AG09319 (cell line): ENCODE data around the gene TBC1D22A.

Experiments
- DNase-seq: peaks from one replicate; pipeline ENCODE4 v3.0.0-alpha.2; 2010; ENCODE audit warnings: low read depth; ENCODE audit errors: extremely low read depth
- TF ChIP-seq, protein P1 (sequence below): IDR thresholded peaks from 2 replicates; pipeline ENCODE4 v1.5.1; 2011; ENCODE audit warnings: low read depth, mild to moderate bottlenecking, inconsistent platforms, low read length, moderate library complexity

The TBC1D22A gene

DNA sequence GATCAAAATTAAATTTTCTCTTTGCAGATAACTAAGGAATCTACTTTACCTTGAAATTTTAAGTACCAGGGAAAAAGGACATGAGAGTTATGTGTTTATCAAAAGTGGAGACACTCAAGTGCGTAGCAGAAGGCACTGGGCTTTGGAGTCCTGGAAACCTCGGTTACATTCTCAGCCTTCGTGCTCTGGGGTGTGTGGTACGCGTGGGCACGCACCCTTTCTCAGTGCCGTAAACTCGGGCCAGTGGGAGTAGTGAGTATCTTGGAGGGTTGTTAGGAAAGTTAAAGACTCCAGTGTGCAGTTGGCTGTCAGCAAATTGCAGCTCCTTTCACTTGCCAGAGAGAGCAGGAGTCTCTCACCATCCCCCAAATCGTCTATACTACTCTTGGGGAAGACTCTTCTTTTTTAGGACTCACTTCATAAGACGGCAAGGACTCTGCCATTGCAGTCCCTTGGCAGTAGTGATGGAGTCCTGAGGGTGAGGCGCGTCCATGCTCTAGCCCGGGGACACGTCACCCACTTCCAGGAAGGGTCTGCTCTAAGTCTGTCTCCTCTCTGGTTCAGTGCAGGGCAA, 171.8 kb downstream of the TBC1D22A start:
- TF ChIP-seq, protein P1, sequence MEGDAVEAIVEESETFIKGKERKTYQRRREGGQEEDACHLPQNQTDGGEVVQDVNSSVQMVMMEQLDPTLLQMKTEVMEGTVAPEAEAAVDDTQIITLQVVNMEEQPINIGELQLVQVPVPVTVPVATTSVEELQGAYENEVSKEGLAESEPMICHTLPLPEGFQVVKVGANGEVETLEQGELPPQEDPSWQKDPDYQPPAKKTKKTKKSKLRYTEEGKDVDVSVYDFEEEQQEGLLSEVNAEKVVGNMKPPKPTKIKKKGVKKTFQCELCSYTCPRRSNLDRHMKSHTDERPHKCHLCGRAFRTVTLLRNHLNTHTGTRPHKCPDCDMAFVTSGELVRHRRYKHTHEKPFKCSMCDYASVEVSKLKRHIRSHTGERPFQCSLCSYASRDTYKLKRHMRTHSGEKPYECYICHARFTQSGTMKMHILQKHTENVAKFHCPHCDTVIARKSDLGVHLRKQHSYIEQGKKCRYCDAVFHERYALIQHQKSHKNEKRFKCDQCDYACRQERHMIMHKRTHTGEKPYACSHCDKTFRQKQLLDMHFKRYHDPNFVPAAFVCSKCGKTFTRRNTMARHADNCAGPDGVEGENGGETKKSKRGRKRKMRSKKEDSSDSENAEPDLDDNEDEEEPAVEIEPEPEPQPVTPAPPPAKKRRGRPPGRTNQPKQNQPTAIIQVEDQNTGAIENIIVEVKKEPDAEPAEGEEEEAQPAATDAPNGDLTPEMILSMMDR, result no peak
- DNase-seq, result no peak

DNA sequence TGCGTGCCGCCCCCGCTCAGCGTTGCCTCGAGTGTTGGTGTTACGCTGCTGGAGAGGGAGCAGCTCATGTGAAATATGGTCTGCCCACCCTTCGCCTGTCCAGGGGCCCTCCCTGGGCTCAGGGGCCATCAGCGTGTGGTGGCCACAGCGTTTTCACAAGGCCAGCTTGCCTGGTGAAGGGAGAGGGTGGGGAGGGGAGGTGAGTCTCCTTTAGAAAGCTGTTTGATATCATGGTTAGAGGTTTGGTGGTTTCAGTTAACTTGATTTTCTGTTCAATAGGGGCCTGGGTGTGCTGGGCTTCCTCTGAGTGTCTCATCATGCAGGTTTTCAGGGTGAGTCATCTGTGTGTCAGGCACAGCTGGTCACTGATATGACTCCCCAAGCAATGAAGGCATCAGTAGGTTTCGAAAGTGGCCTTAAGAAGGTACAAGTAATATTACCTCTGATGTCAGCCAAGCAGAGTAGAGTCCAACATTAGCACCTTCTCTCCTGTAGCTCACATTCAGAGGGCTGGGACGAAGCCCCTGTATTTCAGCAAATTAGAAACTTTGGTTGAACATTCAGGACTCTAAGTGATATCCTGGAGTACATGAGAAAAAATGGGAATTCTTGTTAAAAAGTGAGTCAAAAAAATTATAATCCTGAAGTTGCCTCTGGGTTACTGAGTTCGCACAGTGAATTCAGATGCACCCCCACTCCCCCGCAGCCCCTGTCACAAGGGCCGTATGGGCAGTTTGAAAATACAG, 172.5 kb downstream of the TBC1D22A start:
- peak; percentile 37 for DNase-seq
- TF ChIP-seq, protein P1, result no peak

DNA sequence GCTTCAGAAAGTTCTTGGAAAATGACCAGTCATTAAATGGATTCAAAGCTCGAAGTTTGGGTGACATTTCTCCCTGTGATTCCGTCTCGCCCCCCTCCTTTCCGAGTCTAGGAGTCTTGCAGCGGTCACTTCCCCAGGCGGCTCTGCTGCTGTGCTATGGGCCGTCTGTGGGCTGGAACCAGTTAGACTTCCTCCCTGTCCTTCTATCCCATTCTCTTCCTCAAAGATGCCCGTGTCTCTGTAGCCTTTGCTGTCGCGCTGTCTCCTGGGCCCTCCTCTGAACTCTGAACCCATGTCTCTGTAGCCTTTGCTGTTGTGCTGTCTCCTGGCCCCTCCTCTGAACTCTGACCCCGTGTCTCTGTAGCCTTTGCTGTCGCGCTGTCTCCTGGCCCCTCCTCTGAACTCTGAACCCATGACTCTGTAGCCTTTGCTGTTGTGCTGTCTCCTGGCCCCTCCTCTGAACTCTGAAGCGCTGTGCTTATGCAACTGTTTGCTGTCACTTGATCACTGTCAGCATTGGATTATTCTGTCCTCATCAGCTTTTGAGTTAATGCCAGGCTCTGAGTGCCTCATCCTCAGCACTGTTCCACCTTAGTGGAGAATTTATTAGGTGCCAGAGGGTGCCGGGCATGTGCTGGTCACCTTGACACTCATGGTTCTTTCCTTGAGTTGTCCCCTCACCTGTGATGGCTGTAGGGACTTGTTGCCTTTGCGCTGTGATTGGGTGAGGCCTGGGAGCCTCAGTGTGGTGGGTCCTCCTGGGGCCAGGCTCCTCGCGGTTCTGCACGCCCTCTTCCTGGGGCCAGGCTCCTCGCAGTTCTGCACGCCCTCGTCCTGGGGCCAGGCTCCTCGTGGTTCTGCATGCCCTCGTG, 173.3 kb downstream of the TBC1D22A start:
- TF ChIP-seq, protein P1, result no peak

DNA sequence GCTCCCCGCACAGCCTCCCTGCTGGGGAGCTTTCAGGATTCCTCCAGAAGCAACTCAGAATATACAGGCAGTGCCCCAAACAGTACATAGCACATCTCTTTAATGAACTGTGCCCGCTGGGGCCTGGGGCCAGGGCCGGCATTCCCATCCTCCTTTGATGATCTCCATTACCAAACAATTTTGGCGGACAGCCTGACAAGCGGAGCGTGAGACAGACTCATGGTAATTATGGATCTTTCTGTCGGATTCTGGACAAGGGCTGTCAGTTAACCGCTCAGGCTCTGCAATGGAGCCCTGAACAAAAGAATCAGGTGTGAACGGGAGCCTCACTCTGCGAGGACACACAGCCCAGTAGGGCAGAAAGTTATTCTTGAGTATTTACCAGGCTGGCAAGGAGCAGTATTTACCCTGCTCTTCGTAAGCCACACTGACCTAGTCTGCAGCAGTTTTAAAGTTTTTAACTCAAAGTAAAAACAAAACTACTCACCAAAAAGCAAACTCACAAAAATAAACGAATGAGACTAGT, 174.0 kb downstream of the TBC1D22A start:
- TF ChIP-seq, protein P1, result no peak
- peak; percentile 7 for DNase-seq

More for the DNA sequence above, 173.3 kb downstream of the TBC1D22A start:
- no peak for DNase-seq

DNA sequence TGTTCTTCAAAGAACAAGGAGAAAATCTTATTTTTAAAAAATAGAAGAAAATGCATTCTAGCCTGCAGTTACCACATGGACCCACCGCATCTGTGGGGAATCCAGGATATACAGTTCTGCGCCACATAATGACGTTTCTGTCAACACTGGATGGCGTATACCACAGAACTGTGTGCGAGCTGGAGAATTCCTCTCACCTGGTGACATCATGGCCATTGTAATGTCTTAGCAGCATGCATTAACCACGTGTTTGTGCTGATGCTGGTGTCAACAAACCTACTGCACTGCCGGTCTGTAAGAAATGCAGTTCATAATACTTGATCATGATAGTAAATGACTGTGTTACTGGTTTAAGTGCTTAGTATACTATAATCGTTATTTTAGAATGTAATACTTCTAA, 174.7 kb downstream of the TBC1D22A start:
- no peak for DNase-seq
- TF ChIP-seq, protein P1, result no peak

DNA sequence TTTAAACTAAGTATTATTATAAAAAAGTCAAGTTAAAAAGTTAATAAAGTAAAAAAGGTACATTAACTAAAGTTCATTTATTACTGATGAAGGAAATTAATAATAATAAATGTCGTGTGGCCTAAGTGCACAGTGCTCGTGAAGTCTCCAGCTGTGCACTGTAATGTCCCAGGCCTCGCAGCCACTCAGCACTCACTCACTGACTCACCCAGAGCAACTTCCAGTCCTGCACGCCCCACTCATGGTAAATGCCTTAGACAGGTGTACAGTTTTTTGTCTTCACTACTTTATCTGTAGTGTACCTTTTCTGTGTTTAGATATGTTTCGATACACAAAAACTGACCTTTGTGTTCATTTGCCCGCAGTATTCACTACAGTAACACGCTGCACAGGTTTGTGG, 175.5 kb downstream of the TBC1D22A start:
- DNase-seq, result no peak
- TF ChIP-seq, protein P1, result no peak
